Measurements from ENCODE around the gene LY6G6C.

The LY6G6C gene

GRCh38 chr6:31720196-31720770, 1.3 kb downstream of the LY6G6C start:
- H3K4me3 ChIP-seq (ENCODE audit: control insufficient read depth, low read depth, low read length): no peak overlapping the region
- TF ChIP-seq CTCF (IDR thresholded peaks at IDR 0.05; ENCODE audit: control insufficient read depth, insufficient read depth, low read depth, low read length, missing control alignments): no peak
- DNase-seq (ENCODE audit: low read depth): no peak

DNA sequence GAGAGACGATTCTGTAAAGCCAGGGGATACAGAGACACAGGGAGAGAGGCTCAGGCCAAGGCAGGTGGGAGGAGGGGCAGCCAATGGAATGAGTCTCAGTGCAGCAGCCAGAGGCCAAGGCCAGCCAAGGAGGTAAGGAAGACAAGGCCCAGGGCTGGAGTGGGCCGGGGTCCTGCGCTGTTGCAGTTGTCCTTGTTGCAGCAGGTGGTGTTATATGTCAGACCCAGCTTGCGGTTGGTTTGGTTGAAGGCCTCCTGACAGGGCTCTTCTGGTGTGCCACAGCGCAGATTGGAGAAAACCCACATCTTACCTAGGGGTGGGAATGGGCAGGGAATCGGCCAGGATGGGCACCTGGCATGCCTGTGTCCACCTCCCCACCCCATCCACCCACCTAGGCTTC, 2.5 kb downstream of the LY6G6C start:
- no peak overlapping the region for H3K4me3 ChIP-seq (ENCODE audit: control insufficient read depth, low read depth, low read length)
- no peak for TF ChIP-seq CTCF (IDR thresholded peaks at IDR 0.05; ENCODE audit: control insufficient read depth, insufficient read depth, low read depth, low read length, missing control alignments)
- DNase-seq (ENCODE audit: low read depth): no peak

GRCh38 chr6:31718265-31718664, 3.3 kb downstream of the LY6G6C start:
- no peak for TF ChIP-seq CTCF (IDR thresholded peaks at IDR 0.05; ENCODE audit: control insufficient read depth, insufficient read depth, low read depth, low read length, missing control alignments)
- DNase-seq (ENCODE audit: low read depth): no peak
- no peak overlapping the region for H3K4me3 ChIP-seq (ENCODE audit: control insufficient read depth, low read depth, low read length)

- no peak overlapping the region for H3K4me3 ChIP-seq (ENCODE audit: control insufficient read depth, low read depth, low read length)
- TF ChIP-seq CTCF (IDR thresholded peaks at IDR 0.05; ENCODE audit: control insufficient read depth, insufficient read depth, low read depth, low read length, missing control alignments): no peak
- no peak for DNase-seq (ENCODE audit: low read depth)
Observed at GRCh38 chr6:31717499-31718222, 3.9 kb downstream of the LY6G6C start.

- no peak within 1 kb of the TSS for H3K4me3 ChIP-seq (ENCODE audit: control insufficient read depth, low read depth, low read length)
- no peak for DNase-seq (ENCODE audit: low read depth)
- TF ChIP-seq CTCF (IDR thresholded peaks at IDR 0.05; ENCODE audit: control insufficient read depth, insufficient read depth, low read depth, low read length, missing control alignments): no peak
Observed at GRCh38 chr6:31715022-31715958, 6.3 kb downstream of the LY6G6C start, which contains the start of gene LY6G6D. Gene LY6G6D, plus strand, starts transcription at chr6:31715348. Its CDS starts 8 bp downstream, at chr6:31715356.

GRCh38 chr6:31713991-31714684, 7.4 kb downstream of the LY6G6C start:
- TF ChIP-seq CTCF (IDR thresholded peaks at IDR 0.05; ENCODE audit: control insufficient read depth, insufficient read depth, low read depth, low read length, missing control alignments): no peak
- H3K4me3 ChIP-seq (ENCODE audit: control insufficient read depth, low read depth, low read length): no peak overlapping the region
- no peak for DNase-seq (ENCODE audit: low read depth)

All from AG09309 (cell line).